Neuron (in vitro differentiated cells): Measurements from ENCODE around the gene GTPBP10.

Experiments
- H2AFZ ChIP-seq: one replicate; pipeline ENCODE4 v1.6.1; 2013; ENCODE audit warnings: low read depth, mild to moderate bottlenecking, inconsistent platforms, low read length, moderate library complexity
- H3K27me3 ChIP-seq: one replicate; pipeline ENCODE4 v1.6.1; 2013; ENCODE audit warnings: low read length; ENCODE audit not compliant: insufficient read depth
- H3K36me3 ChIP-seq: one replicate; pipeline ENCODE4 v1.6.1; 2013; ENCODE audit warnings: low read length; ENCODE audit not compliant: insufficient read depth
- H3K4me1 ChIP-seq: one replicate; pipeline ENCODE4 v1.6.1; 2013; ENCODE audit warnings: low read length; ENCODE audit not compliant: insufficient read depth
- H3K4me3 ChIP-seq: 2 replicates; pipeline ENCODE4 v1.5.1; 2013; ENCODE audit warnings: mild to moderate bottlenecking, low read length, moderate library complexity
- H3K9me3 ChIP-seq: one replicate; pipeline ENCODE4 v1.6.1; 2013; ENCODE audit warnings: low read length

GTPBP10 gene

DNA sequence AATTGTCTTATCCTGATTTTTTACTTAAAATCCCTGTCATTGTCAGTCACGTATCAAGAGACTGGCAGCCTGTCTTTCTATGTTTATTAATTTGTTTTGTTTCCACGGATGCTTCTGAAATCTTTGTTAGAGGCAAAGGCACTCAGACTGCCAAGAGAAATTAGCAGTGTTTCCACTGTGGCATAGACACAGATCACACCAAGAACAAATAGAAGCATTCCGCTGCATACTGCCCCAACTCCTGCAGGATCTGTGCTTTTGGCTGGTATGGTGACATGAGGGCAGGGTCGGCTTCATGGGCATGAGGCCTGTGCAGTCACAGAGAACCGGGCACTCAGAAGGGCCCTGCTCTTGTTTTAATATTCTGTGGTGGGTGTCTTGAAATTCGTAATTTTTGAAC, 75.1 kb downstream of the GTPBP10 start:
- Histone ChIP-seq H3K9me3 (no peaks in the 10 kb centered on the region), H2AFZ (no peak overlapping the region), H3K27me3 (no peaks in the 10 kb centered on the region), H3K36me3 (no peaks in the 10 kb centered on the region), H3K4me1 (no peaks in the 10 kb centered on the region), H3K4me3 (no peak overlapping the region)

DNA sequence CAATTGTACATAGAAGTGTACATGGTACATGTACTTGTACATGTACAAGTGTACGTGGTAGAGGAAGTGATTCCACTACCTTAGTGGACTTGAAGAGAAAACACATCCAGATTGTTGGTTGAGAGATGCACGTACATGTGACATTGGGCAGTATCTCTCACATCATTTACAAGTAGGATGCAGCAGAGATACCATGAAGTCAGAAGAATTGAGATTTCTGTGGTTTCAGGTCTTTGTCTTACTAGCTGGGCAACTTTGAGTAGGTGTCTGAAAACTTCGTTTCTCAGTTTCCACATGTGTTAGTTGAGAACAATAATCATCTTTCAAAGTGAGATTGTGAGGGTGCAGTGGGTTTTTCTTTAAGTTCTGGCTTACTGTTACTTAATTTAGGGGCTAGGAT, 78.2 kb downstream of the GTPBP10 start:
- Histone ChIP-seq H3K9me3 (no peaks in the 10 kb centered on the region), H3K27me3 (no peaks in the 10 kb centered on the region), H2AFZ (no peak overlapping the region), H3K4me1 (no peaks in the 10 kb centered on the region), H3K4me3 (no peak overlapping the region), H3K36me3 (no peaks in the 10 kb centered on the region)

DNA sequence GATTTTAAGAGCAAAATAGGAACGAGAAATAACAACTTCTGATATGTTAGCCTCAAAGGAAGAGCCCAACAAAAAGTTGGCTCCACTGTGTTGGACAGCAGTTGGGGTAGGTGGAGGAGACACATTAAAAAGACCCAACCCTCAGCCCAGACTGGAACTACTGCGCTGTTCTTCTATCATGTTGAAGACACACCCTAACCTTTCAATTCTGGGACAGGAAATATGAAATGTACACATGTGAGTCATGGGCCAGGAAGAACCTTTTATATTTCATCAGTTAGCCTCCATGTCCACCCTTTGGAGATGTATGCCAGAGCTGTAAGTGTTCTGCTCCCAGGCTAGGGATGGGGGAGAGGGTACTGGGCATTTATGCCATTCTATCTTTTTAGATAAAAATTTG, 78.9 kb downstream of the GTPBP10 start:
- Histone ChIP-seq H3K36me3 (no peaks in the 10 kb centered on the region), H3K4me1 (no peaks in the 10 kb centered on the region), H3K4me3 (no peak overlapping the region), H3K9me3 (no peaks in the 10 kb centered on the region), H3K27me3 (no peaks in the 10 kb centered on the region), H2AFZ (no peak overlapping the region)

DNA sequence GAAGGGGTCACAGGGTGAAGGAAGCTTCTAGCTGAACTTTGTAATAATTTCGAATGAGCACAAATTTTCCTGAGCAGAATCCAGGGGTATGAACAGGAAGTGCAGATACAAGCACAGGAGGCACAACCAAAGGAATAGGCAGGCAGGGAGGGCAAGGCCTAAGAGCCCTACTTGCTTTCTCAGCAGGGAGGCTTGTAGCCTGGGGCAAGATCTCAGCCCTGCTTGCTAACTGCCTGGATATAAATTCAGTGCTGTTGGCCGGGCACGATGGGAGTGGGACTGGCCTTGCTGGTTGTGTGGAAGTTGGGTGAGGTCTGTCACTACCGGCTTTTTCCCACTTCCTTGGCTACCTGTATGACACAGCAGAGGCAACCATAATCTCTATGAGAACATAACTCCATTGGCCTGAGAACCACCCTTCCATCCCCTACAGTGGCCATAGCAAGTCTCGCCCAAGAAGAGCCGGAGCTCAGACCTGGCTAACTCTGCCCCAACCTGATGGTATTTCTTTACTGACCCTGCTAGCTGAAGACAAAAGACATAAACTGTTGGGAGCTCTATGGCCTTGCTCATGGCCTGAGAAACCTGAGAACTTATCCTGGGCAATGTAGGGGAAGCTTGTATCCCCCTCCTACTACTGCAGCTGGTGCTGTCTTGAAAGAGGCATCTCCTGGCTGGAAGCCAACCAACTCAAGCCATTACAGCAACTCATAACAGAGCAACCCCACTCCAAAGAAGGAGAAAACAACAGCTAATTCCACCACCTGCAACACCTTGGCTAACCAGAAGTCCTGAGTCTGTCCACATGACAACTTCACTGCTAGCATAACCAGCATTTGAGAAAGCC, 84.3 kb downstream of the GTPBP10 start:
- Histone ChIP-seq H3K36me3 (no peaks in the 10 kb centered on the region), H3K4me1 (no peaks in the 10 kb centered on the region), H3K4me3 (no peak overlapping the region), H3K9me3 (peaks cover 5% of the 10 kb centered on the region), H3K27me3 (no peaks in the 10 kb centered on the region), H2AFZ (no peak overlapping the region)

DNA sequence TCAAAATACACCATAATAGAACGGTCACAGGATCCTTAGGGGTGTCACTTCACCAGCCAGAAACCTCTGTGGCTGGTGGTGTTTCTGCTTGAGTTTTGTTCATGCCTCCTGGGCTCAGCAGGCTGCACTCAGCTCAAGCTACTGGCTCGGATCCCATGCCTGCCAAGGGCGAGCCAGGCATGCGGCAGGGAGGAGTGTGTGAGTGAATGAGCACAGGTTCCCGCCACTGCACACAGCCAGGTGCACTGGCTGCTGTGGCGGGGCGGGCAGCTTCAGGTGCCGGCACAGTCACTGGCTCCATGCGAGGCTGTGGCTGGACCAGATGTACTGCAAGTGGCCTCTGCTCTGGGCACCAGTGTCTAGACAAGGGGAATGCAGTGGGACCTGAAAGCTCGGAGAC, 86.2 kb downstream of the GTPBP10 start:
- no peaks in the 10 kb centered on the region for H3K27me3 ChIP-seq
- no peak overlapping the region for H2AFZ ChIP-seq
- no peak overlapping the region for H3K4me3 ChIP-seq
- no peaks in the 10 kb centered on the region for H3K36me3 ChIP-seq
- H3K4me1 ChIP-seq, result no peaks in the 10 kb centered on the region
- H3K9me3 ChIP-seq, result peaks cover 5% of the 10 kb centered on the region

DNA sequence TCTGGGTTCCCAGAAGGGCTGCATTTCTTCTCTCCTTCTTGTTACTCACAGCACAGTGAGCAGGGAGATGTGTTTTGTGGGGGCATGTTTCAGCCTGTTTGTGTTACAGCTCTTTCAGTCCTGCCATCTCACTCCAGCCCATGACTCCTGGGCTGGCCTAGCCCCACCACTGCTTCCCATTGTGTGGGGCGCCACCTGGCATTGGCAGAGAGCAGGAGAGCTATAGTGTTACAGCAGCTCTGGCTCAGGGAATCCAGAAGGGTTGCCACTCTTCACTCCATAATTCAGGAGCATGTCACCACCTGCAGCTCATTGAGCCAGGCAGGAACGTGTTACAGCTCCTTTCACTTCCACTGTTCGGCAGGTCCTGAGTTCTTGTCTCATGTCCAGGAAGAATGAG, 86.7 kb downstream of the GTPBP10 start:
- Histone ChIP-seq H3K4me1 (no peaks in the 10 kb centered on the region), H2AFZ (no peak overlapping the region), H3K4me3 (no peak overlapping the region), H3K36me3 (no peaks in the 10 kb centered on the region), H3K27me3 (no peaks in the 10 kb centered on the region), H3K9me3 (peaks cover 5% of the 10 kb centered on the region)
